K562 (cell line): Measurements from ENCODE around the gene SV2C. TPM values are rescaled to one million over a fixed set of nuclear protein-coding genes. Genes with fewer than 3 reads are reported as not detected.
A peak's percentile ranks its signal among the peaks of the same experiment; 100 is the strongest.

Experiments used
- ATAC-seq: fragments of 200-7000 bp; cut with Tn5 transposase; 3 replicates; pipeline ENCODE4 v1.9.1; 2020; ENCODE audit warnings: moderate library complexity
- BruUV-seq: library from RNA; stranded (reverse); fragments of 400-500 nt; replicated peaks from 2 replicates; lab custom pipeline; 2021; lab: Mats Ljungman, UMichigan
- CTCF ChIA-PET: fragments of 300-600 bp; formaldehyde crosslinking; extraction: SDS; loops from one replicate; lab custom pipeline; 2021; ENCODE audit warnings: low intra/inter-chr PET ratio; lab: Yijun Ruan, JAX
- POLR2A ChIA-PET: fragments of 300-600, 350-650 bp; sonication (Branson Sonifier 250); formaldehyde crosslinking; extraction: SDS; loops from one replicate; lab custom pipeline; 2021; ENCODE audit warnings: antibody characterized with exemption, inconsistent platforms; lab: Yijun Ruan, JAX
- DNase-seq, 4 experiments: peaks; one replicate each; pipeline versions ENCODE4 v3.0.0 to v3.0.0-alpha.2; 2011 to 2018; ENCODE audit warnings: low spot score in 3 of 4, mixed read lengths in 3 of 4; ENCODE audit errors: extremely low read depth in 1 of 4
- FAIRE-seq: peaks from 2 replicates; lab custom pipeline; 2011; peaks lifted over from hg19 to GRCh38; lab: Jason Lieb, UNC
- H2AFZ ChIP-seq: 2 replicates; pipeline ENCODE4 v1.6.0; 2011; ENCODE audit warnings: low read depth, low read length, control low read depth, inconsistent platforms
- H3K27ac ChIP-seq: fragments of 200-600 bp; 3 replicates; pipeline ENCODE4 v1.8.0; 2011; ENCODE audit warnings: low read depth, mild to moderate bottlenecking, control low read depth, inconsistent platforms, low read length, moderate library complexity, mixed read lengths; ENCODE audit errors: extremely low read depth
- H3K27me3 ChIP-seq, 2 experiments: fragments of 300-600 bp in 1 of 2; 2 replicates in 1 of 2; 3 replicates in 1 of 2; pipeline versions ENCODE4 v1.6.0 to v1.8.0; 2011; ENCODE audit warnings: inconsistent platforms in 2 of 2, low read length in 2 of 2, mild to moderate bottlenecking in 1 of 2, mixed read lengths in 1 of 2, moderate library complexity in 1 of 2; ENCODE audit not compliant: control insufficient read depth in 2 of 2, insufficient read depth in 2 of 2
- H3K36me3 ChIP-seq: fragments of 300-600 bp; 3 replicates; pipeline ENCODE4 v1.8.0; 2011; ENCODE audit warnings: mild to moderate bottlenecking, low read length, inconsistent platforms; ENCODE audit not compliant: control insufficient read depth, insufficient read depth
- H3K4me1 ChIP-seq, 2 experiments: fragments of 200-600 bp in 1 of 2; replicated peaks in 1 of 2; 2 replicates in 1 of 2; 3 replicates in 1 of 2; pipeline versions ENCODE4 v1.5.1 to v1.8.0; 2011; ENCODE audit warnings: inconsistent platforms in 2 of 2, low read length in 2 of 2, mild to moderate bottlenecking in 1 of 2, mixed read lengths in 1 of 2, moderate library complexity in 1 of 2; ENCODE audit not compliant: control insufficient read depth in 2 of 2, insufficient read depth in 2 of 2
- H3K4me2 ChIP-seq: 2 replicates; pipeline ENCODE4 v1.6.1; 2011; ENCODE audit warnings: low read length, control low read depth, inconsistent platforms, mixed read lengths; ENCODE audit not compliant: insufficient read depth
- H3K4me3 ChIP-seq: fragments of 200-600 bp; sonication (generic), shearing (Covaris generic); 2 replicates; pipeline ENCODE4 v1.5.1; 2016; ENCODE audit warnings: control low read depth, inconsistent platforms
- H3K79me2 ChIP-seq: fragments of 200-600 bp; 3 replicates; pipeline ENCODE4 v1.8.0; 2011; ENCODE audit warnings: low read length, inconsistent platforms; ENCODE audit not compliant: control insufficient read depth, insufficient read depth
- H3K9ac ChIP-seq, 2 experiments: 2 replicates each; pipeline versions ENCODE4 v1.6.0 to v1.6.1; 2011; ENCODE audit warnings: low read depth in 2 of 2, low read length in 2 of 2, control low read depth in 1 of 2, inconsistent platforms in 1 of 2, mild to moderate bottlenecking in 1 of 2, mixed read lengths in 1 of 2; ENCODE audit not compliant: insufficient read depth in 1 of 2
- H3K9me1 ChIP-seq: one replicate; pipeline ENCODE4 v1.6.0; 2011; ENCODE audit warnings: inconsistent platforms, mild to moderate bottlenecking, low read length, moderate library complexity; ENCODE audit not compliant: control insufficient read depth, insufficient read depth
- H3K9me3 ChIP-seq: replicated peaks from 2 replicates; pipeline ENCODE4 v1.5.1; 2011; ENCODE audit warnings: low read depth, low read length, inconsistent platforms; ENCODE audit not compliant: control insufficient read depth, insufficient read depth
- H4K20me1 ChIP-seq: replicated peaks from 2 replicates; pipeline ENCODE4 v1.6.1; 2011; ENCODE audit warnings: low read length, inconsistent platforms, mixed read lengths; ENCODE audit not compliant: control insufficient read depth, insufficient read depth
- SRF ChIP-seq, 2 experiments: fragments of 250-450, 450-650 bp in 1 of 2; sonication (Bioruptor Pico) in 1 of 2; sonication (generic) in 1 of 2; formaldehyde crosslinking; IDR thresholded peaks; 2 replicates each; pipeline versions ENCODE4 v1.5.0 to v1.5.1; 2020 to 2022; ENCODE audit warnings: mild to moderate bottlenecking in 1 of 2, missing genetic modification reagents in 1 of 2
- STAT5A ChIP-seq: IDR thresholded peaks from 2 replicates; pipeline ENCODE4 v1.6.1; 2012; ENCODE audit warnings: low read length, inconsistent platforms, borderline replicate concordance
- WGBS: fragments of 100-300 bp; shearing (Covaris generic); methylation state at CpG from one replicate; pipeline ENCODE4 v1.1.6; 2016; ENCODE audit warnings: low coverage, mixed read lengths; ENCODE audit not compliant: insufficient coverage; ENCODE audit errors: missing lambda C conversion rate; 5-methylcytosine and 5-hydroxymethylcytosine counted together
- in situ Hi-C: fragments of 300-500 bp; cut with MboI; formaldehyde crosslinking; loops from 4 replicates; pipeline ENCODE4 v1.15.0; 2018; ENCODE audit warnings: inconsistent platforms, mixed read lengths
- intact Hi-C: fragments of 100-400 bp; cut with micrococcal nuclease; formaldehyde crosslinking; loops from 2 replicates; pipeline ENCODE4 v1.14.2; 2022
- polyA plus RNA-seq, 8 experiments: library from polyadenylated mRNA; depleted of rRNA in 4 of 8; stranded (reverse) in 5 of 8; unstranded in 3 of 8; fragments of >200 nt; fragmentation: Nextera tagmentation in 2 of 8; fragmentation: Illumina TruSeq in 1 of 8; extraction: Ambion mirVana in 2 of 8; extraction: Trizol in 1 of 8; gene quantifications; 2 replicates each; pipeline versions ENCODE4 v1.2.1 to v1.2.3, GENCODE V29; 2011 to 2014; ENCODE audit warnings: inconsistent platforms in 1 of 8, missing spikeins in 1 of 8
- total RNA-seq, 7 experiments: library from RNA; depleted of rRNA in 6 of 7; stranded (reverse); fragments of >200 nt in 6 of 7; fragmentation: Illumina TruSeq in 2 of 7; extraction: Trizol in 2 of 7; gene quantifications; 2 replicates each; pipeline versions ENCODE4 v1.2.1 to v1.2.3, GENCODE V29; 2011 to 2021; ENCODE audit warnings: low replicate concordance in 1 of 7
- TF ChIP-seq, protein P1 (sequence below): fragments of 450-650 bp; IDR thresholded peaks from 2 replicates; pipeline ENCODE4 v1.6.1; 2016; ENCODE audit warnings: low read depth

The SV2C gene
- total and polyA plus RNA-seq, 9 of the 15 experiments (the other 6 are each of a cell fraction or from before 2014, with no cell fraction given), result 0.05 TPM; not detected in 8

DNA sequence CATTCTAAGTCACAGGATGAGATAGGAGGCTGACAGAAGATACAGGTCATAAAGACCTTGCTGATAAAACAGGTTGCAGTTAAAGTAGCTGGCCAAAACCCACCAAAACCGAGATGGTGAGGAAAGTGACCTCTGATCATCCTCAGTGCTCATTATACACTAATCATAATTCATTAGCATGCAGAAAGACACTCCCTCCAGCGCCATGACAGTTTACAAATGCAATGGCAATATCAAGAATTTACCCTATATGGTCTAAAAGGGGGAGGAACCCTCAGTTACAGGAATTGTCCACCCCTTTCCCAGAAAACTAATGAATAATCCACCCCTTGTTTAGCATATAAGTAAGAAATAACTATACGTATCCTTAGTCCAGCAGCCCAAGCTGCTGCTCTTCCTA lies 256.7 kb downstream of the SV2C start:
- Histone ChIP-seq H2AFZ (no peak overlapping the region; the same call in 1 of the 2 replicates), H3K27ac (no peak overlapping the region), H3K4me2 (0 out of 2 replicates have a peak overlapping the region, but pooled peaks have one; percentile 21), H3K4me3 (no peak overlapping the region), H3K9ac (no peak overlapping the region), H3K27me3 (no peaks in the 10 kb centered on the region), H3K79me2 (no peaks in the 10 kb centered on the region), H3K9me1 (no peaks in the 10 kb centered on the region), H3K4me1 (peaks cover 2 to 9% of the 10 kb centered on the region in 2 experiments; a peak in 3 of 5 replicates), H3K36me3 (no peaks in the 10 kb centered on the region), H3K9me3 (no peaks in the 10 kb centered on the region), H4K20me1 (no peaks in the 10 kb centered on the region)
- BruUV-seq, result no TSS peak
- DNase-seq (no peak), FAIRE-seq (no peak), ATAC-seq (peak; percentile 24; the same call in 1 of the 3 replicates)
- intact Hi-C loops, result loop anchor here (2.0 to 5.0 kb wide), 2 partner anchors 63 to 202 kb away; partner anchors contain the start of gene IQGAP2
- peak in 1 of 2 experiments; percentile 29; a peak in 1 of 4 replicates for TF ChIP-seq SRF (CRISPR knock-in tag; IDR thresholded peaks at IDR 0.05)
- TF ChIP-seq, protein P1, sequence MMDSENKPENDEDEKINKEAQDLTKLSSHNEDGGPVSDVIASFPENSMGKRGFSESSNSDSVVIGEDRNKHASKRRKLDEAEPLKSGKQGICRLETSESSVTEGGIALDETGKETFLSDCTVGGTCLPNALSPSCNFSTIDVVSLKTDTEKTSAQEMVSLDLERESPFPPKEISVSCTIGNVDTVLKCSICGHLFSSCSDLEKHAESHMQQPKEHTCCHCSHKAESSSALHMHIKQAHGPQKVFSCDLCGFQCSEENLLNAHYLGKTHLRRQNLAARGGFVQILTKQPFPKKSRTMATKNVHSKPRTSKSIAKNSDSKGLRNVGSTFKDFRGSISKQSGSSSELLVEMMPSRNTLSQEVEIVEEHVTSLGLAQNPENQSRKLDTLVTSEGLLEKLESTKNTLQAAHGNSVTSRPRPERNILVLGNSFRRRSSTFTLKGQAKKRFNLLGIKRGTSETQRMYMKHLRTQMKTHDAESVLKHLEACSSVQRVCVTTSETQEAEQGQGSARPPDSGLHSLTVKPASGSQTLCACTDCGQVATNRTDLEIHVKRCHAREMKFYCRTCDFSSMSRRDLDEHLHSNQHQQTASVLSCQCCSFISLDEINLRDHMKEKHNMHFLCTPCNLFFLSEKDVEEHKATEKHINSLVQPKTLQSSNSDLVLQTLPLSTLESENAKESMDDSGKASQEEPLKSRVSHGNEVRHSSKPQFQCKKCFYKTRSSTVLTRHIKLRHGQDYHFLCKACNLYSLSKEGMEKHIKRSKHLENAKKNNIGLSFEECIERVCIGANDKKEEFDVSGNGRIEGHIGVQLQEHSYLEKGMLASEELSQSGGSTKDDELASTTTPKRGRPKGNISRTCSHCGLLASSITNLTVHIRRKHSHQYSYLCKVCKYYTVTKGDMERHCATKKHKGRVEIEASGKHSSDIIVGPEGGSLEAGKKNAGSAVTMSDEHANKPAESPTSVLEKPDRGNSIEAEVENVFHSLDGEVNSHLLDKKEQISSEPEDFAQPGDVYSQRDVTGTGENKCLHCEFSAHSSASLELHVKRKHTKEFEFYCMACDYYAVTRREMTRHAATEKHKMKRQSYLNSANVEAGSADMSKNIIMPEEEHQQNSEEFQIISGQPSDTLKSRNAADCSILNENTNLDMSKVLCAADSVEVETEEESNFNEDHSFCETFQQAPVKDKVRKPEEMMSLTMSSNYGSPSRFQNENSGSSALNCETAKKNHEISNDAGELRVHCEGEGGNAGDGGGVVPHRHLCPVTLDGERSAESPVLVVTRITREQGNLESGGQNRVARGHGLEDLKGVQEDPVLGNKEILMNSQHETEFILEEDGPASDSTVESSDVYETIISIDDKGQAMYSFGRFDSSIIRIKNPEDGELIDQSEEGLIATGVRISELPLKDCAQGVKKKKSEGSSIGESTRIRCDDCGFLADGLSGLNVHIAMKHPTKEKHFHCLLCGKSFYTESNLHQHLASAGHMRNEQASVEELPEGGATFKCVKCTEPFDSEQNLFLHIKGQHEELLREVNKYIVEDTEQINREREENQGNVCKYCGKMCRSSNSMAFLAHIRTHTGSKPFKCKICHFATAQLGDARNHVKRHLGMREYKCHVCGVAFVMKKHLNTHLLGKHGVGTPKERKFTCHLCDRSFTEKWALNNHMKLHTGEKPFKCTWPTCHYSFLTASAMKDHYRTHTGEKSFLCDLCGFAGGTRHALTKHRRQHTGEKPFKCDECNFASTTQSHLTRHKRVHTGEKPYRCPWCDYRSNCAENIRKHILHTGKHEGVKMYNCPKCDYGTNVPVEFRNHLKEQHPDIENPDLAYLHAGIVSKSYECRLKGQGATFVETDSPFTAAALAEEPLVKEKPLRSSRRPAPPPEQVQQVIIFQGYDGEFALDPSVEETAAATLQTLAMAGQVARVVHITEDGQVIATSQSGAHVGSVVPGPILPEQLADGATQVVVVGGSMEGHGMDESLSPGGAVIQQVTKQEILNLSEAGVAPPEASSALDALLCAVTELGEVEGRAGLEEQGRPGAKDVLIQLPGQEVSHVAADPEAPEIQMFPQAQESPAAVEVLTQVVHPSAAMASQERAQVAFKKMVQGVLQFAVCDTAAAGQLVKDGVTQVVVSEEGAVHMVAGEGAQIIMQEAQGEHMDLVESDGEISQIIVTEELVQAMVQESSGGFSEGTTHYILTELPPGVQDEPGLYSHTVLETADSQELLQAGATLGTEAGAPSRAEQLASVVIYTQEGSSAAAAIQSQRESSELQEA, result no peak
- TF ChIP-seq STAT5A, result peak; percentile 44; the same call in 1 of the 2 replicates
- POLR2A ChIA-PET, result no interaction called here
- CTCF ChIA-PET, result interaction anchor here (2.0 kb wide), 1 partner anchor 205 kb away, joined by 9 read pairs; no protein-coding TSS in a partner anchor
- in situ Hi-C loops, result no loop called here
- 28% methylated on average over 3 of the region's 3 CpGs for WGBS
